ENCODE measurements around the gene IL10RA. TPM values are rescaled to one million over a fixed set of nuclear protein-coding genes. Genes with fewer than 3 reads are reported as not detected.
"Not testable (repeated sequence)": the region's sequence is repeated elsewhere in the genome, so short reads cannot be mapped to it uniquely, and the experiment has no call there.

Gene IL10RA
- total and polyA plus RNA-seq, 4 donors: 2.3 to 11.6 (median 9.2) TPM

DNA sequence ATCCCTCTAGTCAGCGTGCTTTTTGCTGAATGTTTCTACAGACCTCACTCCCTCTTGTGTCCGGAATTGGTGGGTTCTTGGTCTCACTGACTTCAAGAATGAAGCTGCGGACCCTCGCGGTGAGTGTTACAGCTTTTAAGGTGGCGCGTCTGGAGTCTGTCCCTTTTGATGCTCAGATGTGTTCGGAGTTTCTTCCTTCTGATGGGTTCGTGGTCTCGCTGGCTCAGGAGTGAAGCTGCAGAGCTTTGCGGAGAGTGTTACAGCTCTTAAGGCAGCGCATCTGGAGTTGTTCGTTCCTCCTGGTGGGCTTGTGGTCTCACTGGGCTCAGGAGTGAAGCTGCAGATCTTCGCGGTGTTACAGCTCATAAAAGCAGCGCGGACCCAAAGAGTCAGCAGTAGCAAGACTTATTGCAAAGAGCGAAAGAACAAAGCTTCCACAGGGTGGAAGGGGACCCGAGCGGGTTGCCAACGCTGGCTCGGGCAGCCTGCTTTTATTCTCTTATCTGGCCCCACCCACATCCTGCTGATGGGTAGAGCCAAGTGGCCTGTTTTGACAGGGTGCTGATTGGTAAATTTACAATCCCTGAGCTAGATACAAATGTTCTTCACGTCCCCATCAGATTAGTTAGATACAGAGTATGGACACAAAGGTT lies 8.5 kb upstream of the IL10RA start:
- not testable (repeated sequence) for H3K36me3 ChIP-seq (ENCODE audit: control insufficient read depth in 4 of 4, insufficient read depth in 3 of 4, low read depth in 1 of 4, low read length in 3 of 4); H3K4me3 ChIP-seq (ENCODE audit: low read depth in 1 of 3, low read length in 3 of 3); H3K9ac ChIP-seq (ENCODE audit: low read depth in 1 of 2, low read length in 2 of 2); H3K27ac ChIP-seq (ENCODE audit: low read depth in 1 of 2, low read length in 2 of 2); H3K4me1 ChIP-seq (ENCODE audit: control insufficient read depth in 4 of 4, insufficient read depth in 4 of 4, low read length in 3 of 4); H3K9me3 ChIP-seq (ENCODE audit: control insufficient read depth in 4 of 4, low read length in 3 of 4); H3K27me3 ChIP-seq (ENCODE audit: control insufficient read depth in 4 of 4, insufficient read depth in 4 of 4, low read length in 3 of 4); DNase-seq (ENCODE audit: low spot score)
- WGBS: 87% methylated on average over 23 of the region's 23 CpGs

DNA sequence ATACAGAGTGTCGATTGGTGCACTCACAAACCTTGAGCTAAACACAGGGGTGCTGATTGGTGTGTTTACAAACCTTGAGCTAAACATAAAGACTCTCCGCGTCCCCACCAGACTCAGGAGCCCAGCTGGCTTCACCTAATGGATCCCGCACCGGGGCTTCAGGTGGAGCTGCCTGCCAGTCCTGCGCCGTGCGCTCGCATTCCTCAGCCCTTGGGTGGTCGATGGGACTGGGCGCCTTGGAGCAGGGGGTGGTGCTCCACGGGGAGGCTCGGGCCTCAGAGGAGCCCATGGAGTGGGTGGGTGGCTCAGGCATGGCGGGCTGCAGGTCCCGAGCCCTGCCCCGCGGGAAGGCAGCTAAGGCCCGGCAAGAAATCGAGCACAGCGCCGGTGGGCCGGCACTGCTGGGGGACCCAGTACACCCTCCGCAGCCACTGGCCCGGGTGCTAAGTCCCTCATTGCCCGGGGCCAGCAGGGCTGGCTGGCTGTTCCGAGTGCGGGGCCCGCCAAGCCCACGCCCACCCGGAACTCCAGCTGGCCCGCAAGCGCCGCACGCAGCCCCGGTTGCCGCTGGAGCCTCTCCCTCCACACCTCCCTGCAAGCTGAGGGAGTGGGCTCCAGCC lies 7.8 kb upstream of the IL10RA start:
- H3K4me1 ChIP-seq (ENCODE audit: control insufficient read depth in 4 of 4, insufficient read depth in 4 of 4, low read length in 3 of 4); DNase-seq (ENCODE audit: low spot score); H3K9me3 ChIP-seq (ENCODE audit: control insufficient read depth in 4 of 4, low read length in 3 of 4); H3K27me3 ChIP-seq (ENCODE audit: control insufficient read depth in 4 of 4, insufficient read depth in 4 of 4, low read length in 3 of 4); H3K36me3 ChIP-seq (ENCODE audit: control insufficient read depth in 4 of 4, insufficient read depth in 3 of 4, low read depth in 1 of 4, low read length in 3 of 4); H3K27ac ChIP-seq (ENCODE audit: low read depth in 1 of 2, low read length in 2 of 2); H3K9ac ChIP-seq (ENCODE audit: low read depth in 1 of 2, low read length in 2 of 2); H3K4me3 ChIP-seq (ENCODE audit: low read depth in 1 of 3, low read length in 3 of 3): not testable (repeated sequence)
- WGBS: 94% methylated on average over 33 of the region's 36 CpGs

DNA sequence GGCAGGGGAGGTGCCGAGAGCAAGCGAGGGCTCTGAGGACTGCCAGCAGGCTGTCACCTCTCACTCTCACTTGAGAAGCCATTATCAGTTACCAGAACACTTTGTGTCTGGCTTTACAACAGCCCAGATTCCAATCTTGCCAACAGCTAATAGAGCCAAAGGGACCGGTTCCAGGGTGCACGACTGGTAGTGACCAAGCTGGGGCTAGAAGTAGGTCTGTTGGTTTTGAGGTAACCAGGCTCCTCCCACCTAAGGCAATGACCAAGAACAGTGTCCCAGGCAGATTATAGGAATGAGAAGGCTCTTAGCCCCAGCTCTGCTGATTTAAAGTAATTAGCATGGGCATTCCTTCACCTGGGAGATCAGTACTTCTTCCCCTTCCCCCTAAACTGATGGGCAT lies 7.2 kb upstream of the IL10RA start:
- DNase-seq (ENCODE audit: low spot score): no peak
- no peaks in the 10 kb centered on the region for H3K36me3 ChIP-seq (ENCODE audit: control insufficient read depth in 4 of 4, insufficient read depth in 3 of 4, low read depth in 1 of 4, low read length in 3 of 4)
- WGBS: 78% methylated on average over 4 of the region's 4 CpGs
- no peak overlapping the region for H3K9ac ChIP-seq (ENCODE audit: low read depth in 1 of 2, low read length in 2 of 2)
- peaks cover 0 to 6% (median 0%) of the 10 kb centered on the region in 4 donors for H3K27me3 ChIP-seq (ENCODE audit: control insufficient read depth in 4 of 4, insufficient read depth in 4 of 4, low read length in 3 of 4)
- H3K4me1 ChIP-seq (ENCODE audit: control insufficient read depth in 4 of 4, insufficient read depth in 4 of 4, low read length in 3 of 4): no peaks in the 10 kb centered on the region
- H3K9me3 ChIP-seq (ENCODE audit: control insufficient read depth in 4 of 4, low read length in 3 of 4): peaks cover 0 to 3% (median 1%) of the 10 kb centered on the region in 4 donors
- no peak overlapping the region for H3K27ac ChIP-seq (ENCODE audit: low read depth in 1 of 2, low read length in 2 of 2)
- TF ChIP-seq TAF1 (conservative IDR thresholded peaks at IDR 0.05) (no peak), YY1 (IDR thresholded peaks at IDR 0.05) (no peak), HNF4A (conservative IDR thresholded peaks at IDR 0.05) (no peak), NR2F2 (IDR thresholded peaks at IDR 0.05) (no peak)
- TF ChIP-seq, protein P1, sequence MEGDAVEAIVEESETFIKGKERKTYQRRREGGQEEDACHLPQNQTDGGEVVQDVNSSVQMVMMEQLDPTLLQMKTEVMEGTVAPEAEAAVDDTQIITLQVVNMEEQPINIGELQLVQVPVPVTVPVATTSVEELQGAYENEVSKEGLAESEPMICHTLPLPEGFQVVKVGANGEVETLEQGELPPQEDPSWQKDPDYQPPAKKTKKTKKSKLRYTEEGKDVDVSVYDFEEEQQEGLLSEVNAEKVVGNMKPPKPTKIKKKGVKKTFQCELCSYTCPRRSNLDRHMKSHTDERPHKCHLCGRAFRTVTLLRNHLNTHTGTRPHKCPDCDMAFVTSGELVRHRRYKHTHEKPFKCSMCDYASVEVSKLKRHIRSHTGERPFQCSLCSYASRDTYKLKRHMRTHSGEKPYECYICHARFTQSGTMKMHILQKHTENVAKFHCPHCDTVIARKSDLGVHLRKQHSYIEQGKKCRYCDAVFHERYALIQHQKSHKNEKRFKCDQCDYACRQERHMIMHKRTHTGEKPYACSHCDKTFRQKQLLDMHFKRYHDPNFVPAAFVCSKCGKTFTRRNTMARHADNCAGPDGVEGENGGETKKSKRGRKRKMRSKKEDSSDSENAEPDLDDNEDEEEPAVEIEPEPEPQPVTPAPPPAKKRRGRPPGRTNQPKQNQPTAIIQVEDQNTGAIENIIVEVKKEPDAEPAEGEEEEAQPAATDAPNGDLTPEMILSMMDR (IDR thresholded peaks at IDR 0.05; ENCODE audit: low read depth, low read length, missing input control): no peak
- no peak overlapping the region for H3K4me3 ChIP-seq (ENCODE audit: low read depth in 1 of 3, low read length in 3 of 3)

DNA sequence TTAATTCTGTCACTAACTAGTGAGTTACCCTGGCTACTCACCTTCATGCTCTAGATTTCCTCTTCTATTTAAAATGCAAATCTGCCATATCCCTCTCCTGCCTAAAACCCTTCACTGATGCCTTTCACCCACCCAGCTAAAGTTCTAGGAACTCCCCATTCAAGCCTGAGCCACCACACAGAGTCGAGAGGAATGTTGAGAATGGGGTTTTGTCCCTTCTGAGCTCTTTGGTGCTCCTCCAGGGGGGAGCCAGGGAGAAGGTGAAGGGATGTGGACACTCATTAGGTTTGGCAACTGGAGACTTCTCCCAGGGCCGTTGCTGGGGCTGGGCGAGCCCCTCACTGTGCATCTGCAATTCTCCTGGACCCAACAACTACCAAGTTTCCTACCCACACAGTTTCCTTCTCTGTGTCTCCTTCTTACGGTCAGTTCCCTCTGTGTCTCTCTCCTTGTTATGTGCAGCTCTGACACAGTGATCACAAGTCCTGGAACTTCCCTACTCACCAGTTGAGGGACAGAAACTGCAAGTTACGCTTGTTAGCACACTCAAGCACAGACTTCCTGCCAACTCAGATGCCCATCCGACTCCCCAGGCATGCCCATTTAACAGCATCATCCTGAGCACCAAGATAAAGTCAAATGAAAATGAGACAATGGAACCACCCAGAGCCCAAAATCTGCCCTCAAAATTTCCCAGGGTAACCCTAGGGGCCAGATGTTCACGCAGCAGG lies 6.5 kb upstream of the IL10RA start:
- WGBS: 69% methylated on average over 7 of the region's 7 CpGs
- Histone ChIP-seq H3K4me1 (ENCODE audit: control insufficient read depth in 4 of 4, insufficient read depth in 4 of 4, low read length in 3 of 4) (no peaks in the 10 kb centered on the region), H3K36me3 (ENCODE audit: control insufficient read depth in 4 of 4, insufficient read depth in 3 of 4, low read depth in 1 of 4, low read length in 3 of 4) (no peaks in the 10 kb centered on the region), H3K9me3 (ENCODE audit: control insufficient read depth in 4 of 4, low read length in 3 of 4) (peaks cover 0 to 3% (median 1%) of the 10 kb centered on the region in 4 donors), H3K9ac (ENCODE audit: low read depth in 1 of 2, low read length in 2 of 2) (peak overlapping the region in 1 of 2 donors; percentile 39), H3K27me3 (ENCODE audit: control insufficient read depth in 4 of 4, insufficient read depth in 4 of 4, low read length in 3 of 4) (peaks cover 0 to 6% (median 0%) of the 10 kb centered on the region in 4 donors), H3K27ac (ENCODE audit: low read depth in 1 of 2, low read length in 2 of 2) (peak overlapping the region in 1 of 2 donors; percentile 48), H3K4me3 (ENCODE audit: low read depth in 1 of 3, low read length in 3 of 3) (no peak overlapping the region)
- no peak for DNase-seq (ENCODE audit: low spot score)
- TF ChIP-seq, protein P2, sequence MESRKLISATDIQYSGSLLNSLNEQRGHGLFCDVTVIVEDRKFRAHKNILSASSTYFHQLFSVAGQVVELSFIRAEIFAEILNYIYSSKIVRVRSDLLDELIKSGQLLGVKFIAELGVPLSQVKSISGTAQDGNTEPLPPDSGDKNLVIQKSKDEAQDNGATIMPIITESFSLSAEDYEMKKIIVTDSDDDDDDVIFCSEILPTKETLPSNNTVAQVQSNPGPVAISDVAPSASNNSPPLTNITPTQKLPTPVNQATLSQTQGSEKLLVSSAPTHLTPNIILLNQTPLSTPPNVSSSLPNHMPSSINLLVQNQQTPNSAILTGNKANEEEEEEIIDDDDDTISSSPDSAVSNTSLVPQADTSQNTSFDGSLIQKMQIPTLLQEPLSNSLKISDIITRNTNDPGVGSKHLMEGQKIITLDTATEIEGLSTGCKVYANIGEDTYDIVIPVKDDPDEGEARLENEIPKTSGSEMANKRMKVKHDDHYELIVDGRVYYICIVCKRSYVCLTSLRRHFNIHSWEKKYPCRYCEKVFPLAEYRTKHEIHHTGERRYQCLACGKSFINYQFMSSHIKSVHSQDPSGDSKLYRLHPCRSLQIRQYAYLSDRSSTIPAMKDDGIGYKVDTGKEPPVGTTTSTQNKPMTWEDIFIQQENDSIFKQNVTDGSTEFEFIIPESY (IDR thresholded peaks at IDR 0.05): no peak
- TF ChIP-seq, protein P3, sequence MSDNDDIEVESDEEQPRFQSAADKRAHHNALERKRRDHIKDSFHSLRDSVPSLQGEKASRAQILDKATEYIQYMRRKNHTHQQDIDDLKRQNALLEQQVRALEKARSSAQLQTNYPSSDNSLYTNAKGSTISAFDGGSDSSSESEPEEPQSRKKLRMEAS (IDR thresholded peaks at IDR 0.05): no peak
- TF ChIP-seq RAD21 (IDR thresholded peaks at IDR 0.05): no peak
- no peak for TF ChIP-seq FOXA2 (IDR thresholded peaks at IDR 0.05)
- TF ChIP-seq GABPA (IDR thresholded peaks at IDR 0.05 in 1 of 2, conservative IDR thresholded peaks at IDR 0.05 in 1 of 2): no peak
- TF ChIP-seq YY1 (IDR thresholded peaks at IDR 0.05): no peak
- no peak for TF ChIP-seq NR2F2 (IDR thresholded peaks at IDR 0.05)
- TF ChIP-seq TAF1 (conservative IDR thresholded peaks at IDR 0.05): no peak
- TF ChIP-seq, protein P4, sequence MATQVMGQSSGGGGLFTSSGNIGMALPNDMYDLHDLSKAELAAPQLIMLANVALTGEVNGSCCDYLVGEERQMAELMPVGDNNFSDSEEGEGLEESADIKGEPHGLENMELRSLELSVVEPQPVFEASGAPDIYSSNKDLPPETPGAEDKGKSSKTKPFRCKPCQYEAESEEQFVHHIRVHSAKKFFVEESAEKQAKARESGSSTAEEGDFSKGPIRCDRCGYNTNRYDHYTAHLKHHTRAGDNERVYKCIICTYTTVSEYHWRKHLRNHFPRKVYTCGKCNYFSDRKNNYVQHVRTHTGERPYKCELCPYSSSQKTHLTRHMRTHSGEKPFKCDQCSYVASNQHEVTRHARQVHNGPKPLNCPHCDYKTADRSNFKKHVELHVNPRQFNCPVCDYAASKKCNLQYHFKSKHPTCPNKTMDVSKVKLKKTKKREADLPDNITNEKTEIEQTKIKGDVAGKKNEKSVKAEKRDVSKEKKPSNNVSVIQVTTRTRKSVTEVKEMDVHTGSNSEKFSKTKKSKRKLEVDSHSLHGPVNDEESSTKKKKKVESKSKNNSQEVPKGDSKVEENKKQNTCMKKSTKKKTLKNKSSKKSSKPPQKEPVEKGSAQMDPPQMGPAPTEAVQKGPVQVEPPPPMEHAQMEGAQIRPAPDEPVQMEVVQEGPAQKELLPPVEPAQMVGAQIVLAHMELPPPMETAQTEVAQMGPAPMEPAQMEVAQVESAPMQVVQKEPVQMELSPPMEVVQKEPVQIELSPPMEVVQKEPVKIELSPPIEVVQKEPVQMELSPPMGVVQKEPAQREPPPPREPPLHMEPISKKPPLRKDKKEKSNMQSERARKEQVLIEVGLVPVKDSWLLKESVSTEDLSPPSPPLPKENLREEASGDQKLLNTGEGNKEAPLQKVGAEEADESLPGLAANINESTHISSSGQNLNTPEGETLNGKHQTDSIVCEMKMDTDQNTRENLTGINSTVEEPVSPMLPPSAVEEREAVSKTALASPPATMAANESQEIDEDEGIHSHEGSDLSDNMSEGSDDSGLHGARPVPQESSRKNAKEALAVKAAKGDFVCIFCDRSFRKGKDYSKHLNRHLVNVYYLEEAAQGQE (IDR thresholded peaks at IDR 0.05): no peak
- TF ChIP-seq RXRA (IDR thresholded peaks at IDR 0.05): no peak

Measured in liver (tissue), 9 donors.